Vagina (tissue), 2 donors: Measurements from ENCODE around the gene MSI2.

Experiments
- CTCF ChIP-seq, 3 experiments: fragments of 450-650 bp in 2 of 3; fragments of 200-600 bp in 1 of 3; sonication (generic) in 1 of 3; IDR thresholded peaks; one replicate each; pipeline ENCODE4 v1.5.1; 2017 to 2019; ENCODE audit warnings: antibody characterized with exemption in 3 of 3, mild to moderate bottlenecking in 2 of 3, moderate library complexity in 2 of 3
- POLR2A ChIP-seq, 2 donors: fragments of 450-650 bp; IDR thresholded peaks; one replicate each; pipeline ENCODE4 v1.6.1; 2017; ENCODE audit warnings: antibody characterized with exemption in 2 of 2, mild to moderate bottlenecking in 2 of 2, moderate library complexity in 2 of 2
- POLR2AphosphoS5 ChIP-seq, 2 donors: sonication (generic); formaldehyde crosslinking; IDR thresholded peaks; one replicate each; pipeline ENCODE4 v1.9.0; 2017; ENCODE audit warnings: antibody characterized with exemption in 2 of 2, mild to moderate bottlenecking in 2 of 2, low read depth in 1 of 2; ENCODE audit not compliant: insufficient read depth in 1 of 2

DNA sequence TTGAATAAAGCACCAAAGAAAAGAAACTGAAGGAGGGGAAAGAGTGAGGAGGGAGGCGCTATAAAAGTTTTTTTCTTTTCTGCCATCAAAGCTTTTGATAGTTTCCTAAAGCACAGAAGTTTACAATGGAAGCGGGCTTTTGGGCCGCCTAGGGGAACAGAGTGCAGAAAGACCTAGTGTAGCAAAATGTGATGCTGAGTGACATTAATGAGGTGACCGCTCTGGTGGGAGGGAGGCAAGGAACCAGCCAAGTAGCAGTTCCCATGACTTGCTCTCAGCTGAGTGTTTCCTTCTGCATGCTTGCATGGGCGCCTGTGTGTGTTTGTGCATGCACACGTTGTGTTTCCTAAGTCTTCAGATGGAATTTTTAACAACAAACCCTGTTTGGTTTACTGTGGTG, 15.5 kb downstream of the MSI2 start:
- TF ChIP-seq POLR2A (IDR thresholded peaks at IDR 0.05) (no peak), CTCF (IDR thresholded peaks at IDR 0.05) (no peak), POLR2AphosphoS5 (IDR thresholded peaks at IDR 0.05; ENCODE audit: insufficient read depth in 1 of 2, low read depth in 1 of 2) (no peak)
